Measurements from ENCODE around the gene DNER.
"Not testable (repeated sequence)": the region's sequence is repeated elsewhere in the genome, so short reads cannot be mapped to it uniquely, and the experiment has no call there.

DNA sequence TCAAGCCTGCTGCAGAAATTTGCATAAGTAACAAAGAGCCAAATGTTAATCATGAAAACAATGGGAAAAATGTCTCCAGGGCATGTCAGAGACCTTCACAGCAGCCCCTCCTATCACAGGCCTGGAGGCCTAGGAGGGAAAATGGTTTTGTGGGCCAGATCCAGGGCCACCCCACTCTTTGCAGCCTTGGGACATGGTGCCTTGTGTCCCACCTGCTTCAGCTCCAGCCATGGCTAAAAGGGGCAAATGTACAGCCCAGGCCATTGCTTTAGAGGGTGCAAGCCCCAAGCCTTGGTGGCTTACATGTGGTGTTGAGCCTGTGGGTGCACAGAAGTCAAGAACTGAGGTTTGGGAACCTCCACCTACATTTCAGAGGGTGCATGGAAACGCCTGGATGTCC is 20.5 kb downstream of the DNER start:
- TF ChIP-seq, protein P1, sequence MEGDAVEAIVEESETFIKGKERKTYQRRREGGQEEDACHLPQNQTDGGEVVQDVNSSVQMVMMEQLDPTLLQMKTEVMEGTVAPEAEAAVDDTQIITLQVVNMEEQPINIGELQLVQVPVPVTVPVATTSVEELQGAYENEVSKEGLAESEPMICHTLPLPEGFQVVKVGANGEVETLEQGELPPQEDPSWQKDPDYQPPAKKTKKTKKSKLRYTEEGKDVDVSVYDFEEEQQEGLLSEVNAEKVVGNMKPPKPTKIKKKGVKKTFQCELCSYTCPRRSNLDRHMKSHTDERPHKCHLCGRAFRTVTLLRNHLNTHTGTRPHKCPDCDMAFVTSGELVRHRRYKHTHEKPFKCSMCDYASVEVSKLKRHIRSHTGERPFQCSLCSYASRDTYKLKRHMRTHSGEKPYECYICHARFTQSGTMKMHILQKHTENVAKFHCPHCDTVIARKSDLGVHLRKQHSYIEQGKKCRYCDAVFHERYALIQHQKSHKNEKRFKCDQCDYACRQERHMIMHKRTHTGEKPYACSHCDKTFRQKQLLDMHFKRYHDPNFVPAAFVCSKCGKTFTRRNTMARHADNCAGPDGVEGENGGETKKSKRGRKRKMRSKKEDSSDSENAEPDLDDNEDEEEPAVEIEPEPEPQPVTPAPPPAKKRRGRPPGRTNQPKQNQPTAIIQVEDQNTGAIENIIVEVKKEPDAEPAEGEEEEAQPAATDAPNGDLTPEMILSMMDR (IDR thresholded peaks at IDR 0.05; ENCODE audit: low read depth, low read length): not testable (repeated sequence)
- TF ChIP-seq EZH2phosphoT487 (IDR thresholded peaks at IDR 0.05; ENCODE audit: low read depth): not testable (repeated sequence)

Measured in OCI-LY3 (cell line).